ENCODE measurements around the gene SERBP1. TPM values are rescaled to one million over a fixed set of nuclear protein-coding genes. Genes with fewer than 3 reads are reported as not detected.

The SERBP1 gene
- total and polyA plus RNA-seq, 2 of the 8 experiments (the other 6 are each of a cell fraction or from before 2014, with no cell fraction given): 229 to 536 TPM

DNA sequence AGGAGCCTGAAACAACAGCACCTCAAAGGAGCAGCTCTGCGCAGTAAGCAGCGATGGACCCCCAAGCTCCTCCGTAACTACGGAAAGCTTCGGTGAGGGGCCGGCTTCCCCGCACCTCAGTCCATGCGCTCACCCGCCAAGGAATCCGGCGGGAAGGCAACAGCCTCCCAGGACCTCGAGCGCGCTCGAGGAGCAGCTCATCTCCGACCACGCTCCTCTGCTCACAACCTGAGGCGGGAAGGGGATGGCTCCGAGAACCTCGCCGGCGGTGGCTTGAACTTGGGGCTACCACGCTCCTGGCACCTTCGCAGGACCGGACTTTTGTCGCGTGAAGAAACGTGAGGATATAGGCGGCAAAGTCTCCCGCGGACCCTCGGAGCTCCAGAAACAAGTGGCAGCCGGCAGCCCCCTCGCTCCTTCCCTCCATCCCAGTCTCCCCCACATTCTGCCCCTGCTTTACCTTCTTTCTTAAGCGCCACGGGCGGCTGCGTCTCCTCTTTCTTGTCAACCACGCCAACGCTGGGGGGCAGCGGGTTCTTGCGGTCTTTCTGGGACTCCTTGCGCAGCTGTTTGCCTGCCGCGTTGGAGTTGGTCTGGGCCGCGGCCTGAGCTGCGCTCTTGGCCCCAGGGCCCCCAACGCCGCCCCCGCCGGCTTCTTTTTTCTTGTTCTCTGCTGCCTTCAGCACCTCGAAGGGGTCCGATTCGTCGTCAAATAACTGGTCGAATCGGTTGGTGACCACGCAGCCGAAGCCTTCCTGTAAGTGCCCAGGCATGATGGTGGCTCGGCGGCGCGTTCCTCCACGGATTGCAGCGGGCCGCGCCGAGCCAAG, 459 bp downstream of the SERBP1 start (continued):
- TF ChIP-seq CTBP2 (IDR thresholded peaks at IDR 0.05; ENCODE audit: borderline replicate concordance, insufficient read depth, insufficient read length, low read length) (no peak), SAP30 (IDR thresholded peaks at IDR 0.05; ENCODE audit: insufficient read depth, insufficient replicate concordance, low read length) (no peak), NRF1 (IDR thresholded peaks at IDR 0.05; ENCODE audit: low read depth, low read length) (no peak), CHD1 (IDR thresholded peaks at IDR 0.05; ENCODE audit: low read depth, low read length) (0 out of 2 replicates have a peak, but pooled peaks have one; percentile 4), CHD2 (IDR thresholded peaks at IDR 0.05; ENCODE audit: low read length) (no peak), SP4 (IDR thresholded peaks at IDR 0.05; ENCODE audit: low read length) (no peak), CBX5 (IDR thresholded peaks at IDR 0.05; ENCODE audit: low read depth, low read length) (no peak), KDM5A (IDR thresholded peaks at IDR 0.05; ENCODE audit: low read length) (no peak), MAFK (IDR thresholded peaks at IDR 0.05; ENCODE audit: low read depth, low read length) (no peak), SP1 (IDR thresholded peaks at IDR 0.05; ENCODE audit: low read depth, low read length) (no peak), HDAC2 (IDR thresholded peaks at IDR 0.05; ENCODE audit: borderline replicate concordance in 1 of 2, low read depth in 2 of 2, low read length in 2 of 2) (no peak), SIRT6 (IDR thresholded peaks at IDR 0.05; ENCODE audit: low read length) (no peak), KDM1A (IDR thresholded peaks at IDR 0.05; ENCODE audit: borderline replicate concordance, low read length) (no peak), RXRA (IDR thresholded peaks at IDR 0.05; ENCODE audit: insufficient read depth, low read depth, low read length) (no peak), FOSL1 (IDR thresholded peaks at IDR 0.05; ENCODE audit: insufficient read depth, low read depth, low read length) (no peak), BACH1 (IDR thresholded peaks at IDR 0.05; ENCODE audit: low read length) (no peak), JUND (IDR thresholded peaks at IDR 0.05; ENCODE audit: low read length) (no peak), ZNF274 (IDR thresholded peaks at IDR 0.05; ENCODE audit: borderline replicate concordance, extremely low read depth, low read length) (no peak), USF2 (IDR thresholded peaks at IDR 0.05; ENCODE audit: low read length) (no peak), RFX5 (IDR thresholded peaks at IDR 0.05; ENCODE audit: borderline replicate concordance, low read depth, low read length) (no peak)
- TF ChIP-seq, protein P1, sequence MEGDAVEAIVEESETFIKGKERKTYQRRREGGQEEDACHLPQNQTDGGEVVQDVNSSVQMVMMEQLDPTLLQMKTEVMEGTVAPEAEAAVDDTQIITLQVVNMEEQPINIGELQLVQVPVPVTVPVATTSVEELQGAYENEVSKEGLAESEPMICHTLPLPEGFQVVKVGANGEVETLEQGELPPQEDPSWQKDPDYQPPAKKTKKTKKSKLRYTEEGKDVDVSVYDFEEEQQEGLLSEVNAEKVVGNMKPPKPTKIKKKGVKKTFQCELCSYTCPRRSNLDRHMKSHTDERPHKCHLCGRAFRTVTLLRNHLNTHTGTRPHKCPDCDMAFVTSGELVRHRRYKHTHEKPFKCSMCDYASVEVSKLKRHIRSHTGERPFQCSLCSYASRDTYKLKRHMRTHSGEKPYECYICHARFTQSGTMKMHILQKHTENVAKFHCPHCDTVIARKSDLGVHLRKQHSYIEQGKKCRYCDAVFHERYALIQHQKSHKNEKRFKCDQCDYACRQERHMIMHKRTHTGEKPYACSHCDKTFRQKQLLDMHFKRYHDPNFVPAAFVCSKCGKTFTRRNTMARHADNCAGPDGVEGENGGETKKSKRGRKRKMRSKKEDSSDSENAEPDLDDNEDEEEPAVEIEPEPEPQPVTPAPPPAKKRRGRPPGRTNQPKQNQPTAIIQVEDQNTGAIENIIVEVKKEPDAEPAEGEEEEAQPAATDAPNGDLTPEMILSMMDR (IDR thresholded peaks at IDR 0.05; ENCODE audit: control extremely low read depth in 1 of 3, insufficient read depth in 1 of 3, low read depth in 1 of 3, low read length in 3 of 3): no peak
